H9 (cell line): ENCODE measurements around the gene ATP6AP1. TPM values are rescaled to one million over a fixed set of nuclear protein-coding genes. Genes with fewer than 3 reads are reported as not detected.

ENCODE experiments used
- DNase-seq: peaks from one replicate; pipeline ENCODE4 v3.0.0-alpha.2; 2017
- H2AFZ ChIP-seq: one replicate; pipeline ENCODE4 v1.6.1; 2013; ENCODE audit warnings: mild to moderate bottlenecking, low read length, control low read depth, moderate library complexity
- H2AK5ac ChIP-seq: 2 replicates; pipeline ENCODE4 v1.6.1; 2013; ENCODE audit warnings: low read length, control low read depth, mixed read lengths; ENCODE audit not compliant: insufficient read length
- H2BK120ac ChIP-seq: one replicate; pipeline ENCODE4 v1.6.1; 2013; ENCODE audit warnings: low read depth, mild to moderate bottlenecking, low read length, control low read depth, inconsistent platforms; ENCODE audit not compliant: poor library complexity, severe bottlenecking
- H2BK12ac ChIP-seq: 2 replicates; pipeline ENCODE4 v1.6.1; 2013; ENCODE audit warnings: low read length, control low read depth, mixed read lengths, low read depth; ENCODE audit not compliant: insufficient read length
- H2BK15ac ChIP-seq: 2 replicates; pipeline ENCODE4 v1.6.1; 2013; ENCODE audit warnings: low read depth, low read length, control low read depth
- H2BK20ac ChIP-seq: one replicate; pipeline ENCODE4 v1.6.1; 2013; ENCODE audit warnings: low read depth, mild to moderate bottlenecking, low read length, control low read depth, inconsistent platforms; ENCODE audit not compliant: poor library complexity, severe bottlenecking
- H2BK5ac ChIP-seq: 2 replicates; pipeline ENCODE4 v1.6.1; 2013; ENCODE audit warnings: low read length, control low read depth, mixed read lengths; ENCODE audit not compliant: insufficient read length
- H3K14ac ChIP-seq: 2 replicates; pipeline ENCODE4 v1.6.1; 2013; ENCODE audit warnings: low read length, control low read depth; ENCODE audit not compliant: insufficient read depth
- H3K18ac ChIP-seq: 2 replicates; pipeline ENCODE4 v1.6.1; 2013; ENCODE audit warnings: low read depth, mild to moderate bottlenecking, mixed read lengths, low read length, control low read depth; ENCODE audit not compliant: insufficient read length
- H3K23ac ChIP-seq: 2 replicates; pipeline ENCODE4 v1.6.1; 2013; ENCODE audit warnings: low read length, control low read depth, mixed read lengths, low read depth; ENCODE audit not compliant: insufficient read length
- H3K23me2 ChIP-seq: 2 replicates; pipeline ENCODE4 v1.6.1; 2013; ENCODE audit warnings: low read depth, mild to moderate bottlenecking, mixed read lengths, low read length, control low read depth; ENCODE audit not compliant: insufficient read length, poor library complexity, severe bottlenecking
- H3K27ac ChIP-seq: 2 replicates; pipeline ENCODE4 v1.5.1; 2013; ENCODE audit warnings: low read length, control low read depth, mixed read lengths, low read depth; ENCODE audit not compliant: insufficient read length
- H3K27me3 ChIP-seq: 2 replicates; pipeline ENCODE4 v1.6.1; 2013; ENCODE audit warnings: low read length, control low read depth, inconsistent platforms; ENCODE audit not compliant: insufficient read depth
- H3K4ac ChIP-seq: 2 replicates; pipeline ENCODE4 v1.6.1; 2013; ENCODE audit warnings: low read depth, mild to moderate bottlenecking, control low read depth, inconsistent platforms, low read length, moderate library complexity
- H3K4me1 ChIP-seq: 2 replicates; pipeline ENCODE4 v1.6.1; 2013; ENCODE audit warnings: low read length, control low read depth, inconsistent platforms; ENCODE audit not compliant: insufficient read depth
- H3K4me2 ChIP-seq: 2 replicates; pipeline ENCODE4 v1.6.1; 2013; ENCODE audit warnings: low read length, control low read depth, mixed read lengths; ENCODE audit not compliant: insufficient read length, insufficient read depth
- H3K56ac ChIP-seq: 2 replicates; pipeline ENCODE4 v1.6.1; 2013; ENCODE audit warnings: low read depth, mild to moderate bottlenecking, mixed read lengths, low read length, control low read depth; ENCODE audit not compliant: insufficient read length
- H3K79me1 ChIP-seq: 2 replicates; pipeline ENCODE4 v1.6.1; 2013; ENCODE audit warnings: low read depth, mild to moderate bottlenecking, moderate library complexity, low read length, control low read depth, inconsistent platforms; ENCODE audit not compliant: insufficient read depth, poor library complexity, severe bottlenecking
- H3K79me2 ChIP-seq: 2 replicates; pipeline ENCODE4 v1.6.1; 2013; ENCODE audit warnings: low read length, control low read depth, inconsistent platforms; ENCODE audit not compliant: insufficient read depth
- H3K9ac ChIP-seq: 2 replicates; pipeline ENCODE4 v1.6.1; 2013; ENCODE audit warnings: low read length, control low read depth, mixed read lengths; ENCODE audit not compliant: insufficient read length; ENCODE audit errors: extremely low read depth
- H3K9me3 ChIP-seq: one replicate; pipeline ENCODE4 v1.6.1; 2013; ENCODE audit warnings: low read depth, low read length, inconsistent platforms; ENCODE audit not compliant: control insufficient read depth
- H3T11ph ChIP-seq: one replicate; pipeline ENCODE4 v1.6.1; 2013; ENCODE audit warnings: mild to moderate bottlenecking, low read length, control low read depth, inconsistent platforms
- H4K20me1 ChIP-seq: one replicate; pipeline ENCODE4 v1.6.1; 2013; ENCODE audit not compliant: control insufficient read depth, insufficient read length, insufficient read depth
- H4K5ac ChIP-seq: 2 replicates; pipeline ENCODE4 v1.6.1; 2013; ENCODE audit warnings: low read depth, mild to moderate bottlenecking, mixed read lengths, low read length, control low read depth; ENCODE audit not compliant: insufficient read length
- H4K8ac ChIP-seq: replicated peaks from 2 replicates; pipeline ENCODE4 v1.6.1; 2013; ENCODE audit warnings: low read length, control low read depth, mixed read lengths, low read depth; ENCODE audit not compliant: insufficient read length
- H4K91ac ChIP-seq: 2 replicates; pipeline ENCODE4 v1.6.1; 2013; ENCODE audit warnings: low read depth, mild to moderate bottlenecking, moderate library complexity, mixed read lengths, low read length, control low read depth; ENCODE audit not compliant: insufficient read length
- H3K27ac Mint-ChIP-seq, 3 experiments: 2 replicates in 2 of 3; 3 replicates in 1 of 3; pipeline ENCODE4 v1.8.0; 2020 to 2021; ENCODE audit warnings: mixed read lengths in 3 of 3, mild to moderate bottlenecking in 1 of 3, moderate library complexity in 1 of 3
- H3K27me3 Mint-ChIP-seq: 2 replicates; pipeline ENCODE4 v1.8.0; 2021; ENCODE audit warnings: low read depth, mild to moderate bottlenecking, moderate library complexity, mixed read lengths
- H3K36me3 Mint-ChIP-seq, 3 experiments: 2 replicates in 2 of 3; 3 replicates in 1 of 3; pipeline ENCODE4 v1.8.0; 2020 to 2021; ENCODE audit warnings: low read depth in 3 of 3, mixed read lengths in 3 of 3; ENCODE audit not compliant: insufficient read depth in 1 of 3
- H3K4me1 Mint-ChIP-seq, 2 experiments: 2 replicates each; pipeline ENCODE4 v1.8.0; 2020; ENCODE audit warnings: mixed read lengths in 2 of 2
- H3K4me3 Mint-ChIP-seq, 2 experiments: 2 replicates in 1 of 2; 3 replicates in 1 of 2; pipeline ENCODE4 v1.8.0; 2020 to 2021; ENCODE audit warnings: mild to moderate bottlenecking in 2 of 2, mixed read lengths in 2 of 2, moderate library complexity in 1 of 2
- H3K9me3 Mint-ChIP-seq, 2 experiments: 2 replicates in 1 of 2; 3 replicates in 1 of 2; pipeline ENCODE4 v1.8.0; 2020; ENCODE audit warnings: mild to moderate bottlenecking in 2 of 2, mixed read lengths in 2 of 2, moderate library complexity in 1 of 2
- WGBS: extraction: QIAGEN DNeasy Blood & Tissue Kit; methylation state at CpG from one replicate; pipeline ENCODE4 v1.1.7; 2013; ENCODE audit warnings: missing lambda C conversion rate, low lambda C conversion rate, mixed read lengths; ENCODE audit not compliant: insufficient read length; ENCODE audit errors: extremely low coverage; 5-methylcytosine and 5-hydroxymethylcytosine counted together
- total RNA-seq: library from RNA; stranded (reverse); gene quantifications from 2 replicates; pipeline ENCODE4 v1.2.1, GENCODE V29; 2021
- TF ChIP-seq, protein P1 (sequence below): fragments of 200-600 bp; sonication (generic); conservative IDR thresholded peaks from 3 replicates; pipeline ENCODE4 v1.8.0; 2021; ENCODE audit warnings: antibody characterized with exemption, mild to moderate bottlenecking

Gene ATP6AP1
- total RNA-seq, 1 experiment from 2014 or later, result 45.6 TPM

DNA sequence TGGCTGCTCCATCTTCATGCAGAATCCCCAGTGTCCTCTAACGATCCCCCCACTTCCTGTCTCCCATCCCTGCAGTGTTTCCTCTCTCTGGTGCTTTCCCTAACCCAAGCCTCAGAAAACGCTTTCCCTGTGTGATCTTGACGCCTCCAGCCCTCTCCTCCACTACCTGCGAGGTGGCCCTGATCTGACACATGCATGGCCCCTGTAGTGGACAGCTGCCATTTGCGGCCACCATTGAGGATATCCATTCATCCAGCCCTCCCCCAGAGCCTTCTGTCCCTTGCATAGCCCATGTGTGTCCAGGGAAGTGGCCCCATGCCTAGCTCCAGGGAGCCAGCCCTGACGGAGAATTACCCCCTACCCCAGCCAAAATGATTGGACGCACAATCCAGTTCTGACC is 54.8 kb downstream of the ATP6AP1 start:
- H4K91ac ChIP-seq, result no peak overlapping the region
- H3K4me2 ChIP-seq, result no peak overlapping the region
- Mint-ChIP-seq H3K9me3 (peaks cover 67 to 79% of the 10 kb centered on the region in 2 experiments), H3K4me3 (no peak overlapping the region), H3K36me3 (peaks cover 4 to 22% (median 18%) of the 10 kb centered on the region in 3 experiments), H3K27me3 (peaks cover 10% of the 10 kb centered on the region), H3K4me1 (peaks cover 6 to 13% of the 10 kb centered on the region in 2 experiments), H3K27ac (peak overlapping the region in 1 of 3 experiments; percentile 33; a peak in 1 of 7 replicates)
- no CpG with 5 or more reads among the region's 7 CpGs for WGBS
- H2BK5ac ChIP-seq, result no peak overlapping the region
- no peaks in the 10 kb centered on the region for H3K27me3 ChIP-seq
- DNase-seq, result peak; percentile 16
- TF ChIP-seq, protein P1, sequence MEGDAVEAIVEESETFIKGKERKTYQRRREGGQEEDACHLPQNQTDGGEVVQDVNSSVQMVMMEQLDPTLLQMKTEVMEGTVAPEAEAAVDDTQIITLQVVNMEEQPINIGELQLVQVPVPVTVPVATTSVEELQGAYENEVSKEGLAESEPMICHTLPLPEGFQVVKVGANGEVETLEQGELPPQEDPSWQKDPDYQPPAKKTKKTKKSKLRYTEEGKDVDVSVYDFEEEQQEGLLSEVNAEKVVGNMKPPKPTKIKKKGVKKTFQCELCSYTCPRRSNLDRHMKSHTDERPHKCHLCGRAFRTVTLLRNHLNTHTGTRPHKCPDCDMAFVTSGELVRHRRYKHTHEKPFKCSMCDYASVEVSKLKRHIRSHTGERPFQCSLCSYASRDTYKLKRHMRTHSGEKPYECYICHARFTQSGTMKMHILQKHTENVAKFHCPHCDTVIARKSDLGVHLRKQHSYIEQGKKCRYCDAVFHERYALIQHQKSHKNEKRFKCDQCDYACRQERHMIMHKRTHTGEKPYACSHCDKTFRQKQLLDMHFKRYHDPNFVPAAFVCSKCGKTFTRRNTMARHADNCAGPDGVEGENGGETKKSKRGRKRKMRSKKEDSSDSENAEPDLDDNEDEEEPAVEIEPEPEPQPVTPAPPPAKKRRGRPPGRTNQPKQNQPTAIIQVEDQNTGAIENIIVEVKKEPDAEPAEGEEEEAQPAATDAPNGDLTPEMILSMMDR, result no peak
- no peak overlapping the region for H3T11ph ChIP-seq
- no peak overlapping the region for H3K14ac ChIP-seq
- H3K4me1 ChIP-seq, result no peaks in the 10 kb centered on the region; the same call in 1 of the 2 replicates
- H2AFZ ChIP-seq, result no peak overlapping the region
- H4K8ac ChIP-seq, result no peak overlapping the region
- H3K23ac ChIP-seq, result no peak overlapping the region
- no peak overlapping the region for H3K27ac ChIP-seq
- peaks cover 37% of the 10 kb centered on the region for H3K9me3 ChIP-seq
- no peak overlapping the region for H2BK120ac ChIP-seq
- H2BK15ac ChIP-seq, result no peak overlapping the region
- H2AK5ac ChIP-seq, result no peak overlapping the region
- H3K79me2 ChIP-seq, result no peaks in the 10 kb centered on the region
- H2BK12ac ChIP-seq, result no peak overlapping the region
- H3K18ac ChIP-seq, result no peak overlapping the region
- no peak overlapping the region for H3K4ac ChIP-seq
- H2BK20ac ChIP-seq, result no peak overlapping the region
- no peaks in the 10 kb centered on the region for H4K20me1 ChIP-seq
- H3K9ac ChIP-seq, result no peak overlapping the region
- no peak overlapping the region for H3K56ac ChIP-seq
- H3K79me1 ChIP-seq, result no peaks in the 10 kb centered on the region
- no peak overlapping the region for H4K5ac ChIP-seq
- H3K23me2 ChIP-seq, result peaks cover 4% of the 10 kb centered on the region
